CD14-positive monocyte (primary cell): Measurements from ENCODE around the gene SEC61B. TPM values are rescaled to one million over a fixed set of nuclear protein-coding genes. Genes with fewer than 3 reads are reported as not detected.

Experiments
- DNase-seq, 3 donors: peaks; one replicate each; pipeline ENCODE4 v3.0.0-alpha.2; 2011 to 2022
- H2AFZ ChIP-seq: 2 replicates; pipeline ENCODE4 v1.6.0; 2012; ENCODE audit warnings: mild to moderate bottlenecking, low read depth, low read length, inconsistent platforms; ENCODE audit not compliant: insufficient read depth, poor library complexity, severe bottlenecking
- H3K27ac ChIP-seq, 2 donors: 1 replicate in 1 of 2; 2 replicates in 1 of 2; pipeline ENCODE4 v1.5.1; 2012 to 2013; ENCODE audit warnings: low read length in 2 of 2, control low read depth in 1 of 2, inconsistent platforms in 1 of 2, low read depth in 1 of 2, mild to moderate bottlenecking in 1 of 2
- H3K27me3 ChIP-seq, 2 donors: one replicate each; pipeline versions ENCODE4 v1.6.0 to v1.6.1; 2011 to 2013; ENCODE audit warnings: low read length in 2 of 2; ENCODE audit not compliant: control insufficient read depth in 2 of 2, insufficient read depth in 2 of 2
- H3K36me3 ChIP-seq, 2 donors: replicated peaks in 1 of 2; 1 replicate in 1 of 2; 2 replicates in 1 of 2; pipeline versions ENCODE4 v1.5.1 to v1.6.1; 2012 to 2013; ENCODE audit warnings: low read length in 2 of 2, control low read depth in 1 of 2, inconsistent platforms in 1 of 2, mild to moderate bottlenecking in 1 of 2; ENCODE audit not compliant: insufficient read depth in 2 of 2, control insufficient read depth in 1 of 2
- H3K4me1 ChIP-seq, 2 donors: 1 replicate in 1 of 2; 2 replicates in 1 of 2; pipeline versions ENCODE4 v1.5.1 to v1.6.1; 2012 to 2013; ENCODE audit warnings: low read length in 2 of 2, control low read depth in 1 of 2, inconsistent platforms in 1 of 2, mild to moderate bottlenecking in 1 of 2, moderate library complexity in 1 of 2; ENCODE audit not compliant: insufficient read depth in 2 of 2, control insufficient read depth in 1 of 2
- H3K4me2 ChIP-seq: replicated peaks from 2 replicates; pipeline ENCODE3; 2012; ENCODE audit warnings: low read length, moderate library complexity, mild to moderate bottlenecking; ENCODE audit not compliant: poor library complexity, severe bottlenecking; ENCODE audit errors: extremely low read depth
- H3K4me3 ChIP-seq, 3 experiments: fragments of 200-600 bp in 1 of 3; sonication (generic) in 1 of 3; replicated peaks in 1 of 3; 1 replicate in 2 of 3; 2 replicates in 1 of 3; pipeline ENCODE4 v1.5.1; 2011 to 2013; ENCODE audit warnings: low read length in 3 of 3, mild to moderate bottlenecking in 3 of 3, control low read depth in 2 of 3, low read depth in 2 of 3, inconsistent platforms in 1 of 3, moderate library complexity in 1 of 3
- H3K79me2 ChIP-seq: 2 replicates; pipeline ENCODE4 v1.6.0; 2012; ENCODE audit warnings: mild to moderate bottlenecking, control low read depth, inconsistent platforms, low read length, moderate library complexity; ENCODE audit not compliant: insufficient read depth
- H3K9ac ChIP-seq: 2 replicates; pipeline ENCODE4 v1.6.0; 2017; ENCODE audit warnings: low read length, mild to moderate bottlenecking; ENCODE audit not compliant: insufficient read depth, poor library complexity, severe bottlenecking
- H3K9me3 ChIP-seq, 2 donors: replicated peaks in 1 of 2; 1 replicate in 1 of 2; 2 replicates in 1 of 2; pipeline versions ENCODE4 v1.5.1 to v1.6.1; 2012 to 2013; ENCODE audit warnings: low read length in 2 of 2, control low read depth in 1 of 2; ENCODE audit not compliant: control insufficient read depth in 1 of 2, insufficient read depth in 1 of 2
- H4K20me1 ChIP-seq: 2 replicates; pipeline ENCODE4 v1.6.0; 2012; ENCODE audit warnings: mild to moderate bottlenecking, low read length, control low read depth, moderate library complexity; ENCODE audit not compliant: insufficient read depth
- H3K27ac Mint-ChIP-seq, 7 donors: one replicate each; pipeline ENCODE4 v1.8.0; 2020; ENCODE audit warnings: mild to moderate bottlenecking in 7 of 7, mixed read lengths in 7 of 7, moderate library complexity in 6 of 7, inconsistent platforms in 2 of 7
- H3K27me3 Mint-ChIP-seq, 3 donors: one replicate each; pipeline ENCODE4 v1.8.0; 2021 to 2022; ENCODE audit warnings: low read depth in 3 of 3, mild to moderate bottlenecking in 3 of 3, mixed read lengths in 3 of 3, moderate library complexity in 3 of 3, inconsistent platforms in 1 of 3
- H3K36me3 Mint-ChIP-seq, 2 donors: one replicate each; pipeline ENCODE4 v1.8.0; 2020; ENCODE audit warnings: mixed read lengths in 2 of 2, inconsistent platforms in 1 of 2, mild to moderate bottlenecking in 1 of 2
- H3K4me1 Mint-ChIP-seq: one replicate; pipeline ENCODE4 v1.8.0; 2020; ENCODE audit warnings: mild to moderate bottlenecking, mixed read lengths
- H3K4me3 Mint-ChIP-seq, 2 donors: one replicate each; pipeline ENCODE4 v1.8.0; 2020; ENCODE audit warnings: mild to moderate bottlenecking in 2 of 2, mixed read lengths in 2 of 2, moderate library complexity in 1 of 2
- H3K9me3 Mint-ChIP-seq, 7 donors: one replicate each; pipeline ENCODE4 v1.8.0; 2020 to 2022; ENCODE audit warnings: mixed read lengths in 7 of 7, mild to moderate bottlenecking in 6 of 7, moderate library complexity in 6 of 7, inconsistent platforms in 2 of 7
- WGBS: methylation state at CpG from one replicate; pipeline ENCODE4 v1.1.5; 2013; ENCODE audit warnings: missing lambda C conversion rate; ENCODE audit not compliant: insufficient coverage; 5-methylcytosine and 5-hydroxymethylcytosine counted together
- intact Hi-C, 2 donors: fragments of 100-400 bp; cut with micrococcal nuclease; formaldehyde crosslinking; loops; one replicate each; pipeline versions ENCODE4 v1.15.0 to v1.15.1; 2023
- polyA plus RNA-seq, 3 donors: library from polyadenylated mRNA; depleted of rRNA in 1 of 3; unstranded in 2 of 3; stranded (reverse) in 1 of 3; fragments of 300-500 nt in 2 of 3; fragments of >200 nt in 1 of 3; fragmentation: Illumina TruSeq in 2 of 3; gene quantifications; 1 replicate in 2 of 3; 2 replicates in 1 of 3; pipeline ENCODE4 v1.2.3, GENCODE V29; 2012 to 2021
- TF ChIP-seq, protein P1 (sequence below): fragments of 200-600 bp; IDR thresholded peaks from one replicate; pipeline ENCODE4 v1.8.0; 2022; ENCODE audit warnings: antibody characterized with exemption, mild to moderate bottlenecking

The SEC61B gene
- polyA plus RNA-seq, 3 donors, result 117 to 443 (median 421) TPM

- no peak overlapping the region for H3K9ac ChIP-seq
- TF ChIP-seq, protein P1, sequence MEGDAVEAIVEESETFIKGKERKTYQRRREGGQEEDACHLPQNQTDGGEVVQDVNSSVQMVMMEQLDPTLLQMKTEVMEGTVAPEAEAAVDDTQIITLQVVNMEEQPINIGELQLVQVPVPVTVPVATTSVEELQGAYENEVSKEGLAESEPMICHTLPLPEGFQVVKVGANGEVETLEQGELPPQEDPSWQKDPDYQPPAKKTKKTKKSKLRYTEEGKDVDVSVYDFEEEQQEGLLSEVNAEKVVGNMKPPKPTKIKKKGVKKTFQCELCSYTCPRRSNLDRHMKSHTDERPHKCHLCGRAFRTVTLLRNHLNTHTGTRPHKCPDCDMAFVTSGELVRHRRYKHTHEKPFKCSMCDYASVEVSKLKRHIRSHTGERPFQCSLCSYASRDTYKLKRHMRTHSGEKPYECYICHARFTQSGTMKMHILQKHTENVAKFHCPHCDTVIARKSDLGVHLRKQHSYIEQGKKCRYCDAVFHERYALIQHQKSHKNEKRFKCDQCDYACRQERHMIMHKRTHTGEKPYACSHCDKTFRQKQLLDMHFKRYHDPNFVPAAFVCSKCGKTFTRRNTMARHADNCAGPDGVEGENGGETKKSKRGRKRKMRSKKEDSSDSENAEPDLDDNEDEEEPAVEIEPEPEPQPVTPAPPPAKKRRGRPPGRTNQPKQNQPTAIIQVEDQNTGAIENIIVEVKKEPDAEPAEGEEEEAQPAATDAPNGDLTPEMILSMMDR, result no peak
- Mint-ChIP-seq H3K9me3 (no peaks in the 10 kb centered on the region), H3K4me1 (peaks cover 10% of the 10 kb centered on the region), H3K36me3 (no peaks in the 10 kb centered on the region), H3K27me3 (peaks cover 0 to 5% (median 4%) of the 10 kb centered on the region in 3 donors), H3K4me3 (no peak overlapping the region), H3K27ac (peak overlapping the region in 1 of 7 donors; percentile 46)
- no peaks in the 10 kb centered on the region for H3K4me1 ChIP-seq
- no peak for DNase-seq
- no peaks in the 10 kb centered on the region for H3K36me3 ChIP-seq
- H3K4me2 ChIP-seq, result no peak overlapping the region
- intact Hi-C loops, result no loop called here
- WGBS, result no CpG with 5 or more reads among the region's 2 CpGs
- no peaks in the 10 kb centered on the region for H3K79me2 ChIP-seq
- no peaks in the 10 kb centered on the region for H3K9me3 ChIP-seq
- no peak overlapping the region for H3K27ac ChIP-seq
- H3K4me3 ChIP-seq, result no peak overlapping the region
- H3K27me3 ChIP-seq, result no peaks in the 10 kb centered on the region
- no peak overlapping the region for H2AFZ ChIP-seq
- H4K20me1 ChIP-seq, result no peaks in the 10 kb centered on the region
Measured at GRCh38 chr9:99253134-99253533, 31.1 kb downstream of the SEC61B start.

GRCh38 chr9:99253772-99254431 lies 31.8 kb downstream of the SEC61B start:
- Histone ChIP-seq H3K4me3 (no peak overlapping the region), H3K4me2 (no peak overlapping the region), H3K9ac (no peak overlapping the region), H3K27ac (no peak overlapping the region), H4K20me1 (no peaks in the 10 kb centered on the region), H2AFZ (no peak overlapping the region), H3K4me1 (no peaks in the 10 kb centered on the region), H3K27me3 (no peaks in the 10 kb centered on the region), H3K36me3 (no peaks in the 10 kb centered on the region), H3K79me2 (no peaks in the 10 kb centered on the region), H3K9me3 (no peaks in the 10 kb centered on the region)
- no peaks in the 10 kb centered on the region for H3K9me3 Mint-ChIP-seq
- H3K4me1 Mint-ChIP-seq, result peaks cover 14% of the 10 kb centered on the region
- TF ChIP-seq, protein P1, result no peak
- DNase-seq, result peak in 1 of 3 donors; percentile 53
- no peaks in the 10 kb centered on the region for H3K36me3 Mint-ChIP-seq
- 20% methylated on average over 10 of the region's 15 CpGs for WGBS
- intact Hi-C loops, result no loop called here
- peak overlapping the region in 1 of 7 donors; percentile 37 for H3K27ac Mint-ChIP-seq
- H3K27me3 Mint-ChIP-seq, result peaks cover 0 to 5% (median 4%) of the 10 kb centered on the region in 3 donors
- H3K4me3 Mint-ChIP-seq, result peak overlapping the region; percentile 35 to 47
